ENCODE results near the gene DACT1. TPM values are rescaled to one million over a fixed set of nuclear protein-coding genes. Genes with fewer than 3 reads are reported as not detected.

The DACT1 gene
- total RNA-seq, 1 donor from 2014 or later: 326 TPM

GRCh38 chr14:58598804-58599525 lies 38.8 kb upstream of the DACT1 start:
- no peak overlapping the region for H3K27ac Mint-ChIP-seq (ENCODE audit: unreplicated experiment)
- H3K9me3 Mint-ChIP-seq (ENCODE audit: low read depth): no peaks in the 10 kb centered on the region
- no peak for DNase-seq (ENCODE audit: low spot score)
- no peaks in the 10 kb centered on the region for H3K4me1 Mint-ChIP-seq (ENCODE audit: low read depth)
- H3K4me3 Mint-ChIP-seq (ENCODE audit: unreplicated experiment): no peak overlapping the region
- no peak for TF ChIP-seq CTCF (IDR thresholded peaks at IDR 0.05)
- H3K36me3 Mint-ChIP-seq (ENCODE audit: low read depth): no peaks in the 10 kb centered on the region
- H3K27me3 Mint-ChIP-seq (ENCODE audit: low read depth): no peaks in the 10 kb centered on the region

GRCh38 chr14:58599707-58600106 lies 38.1 kb upstream of the DACT1 start:
- H3K27me3 Mint-ChIP-seq (ENCODE audit: low read depth): no peaks in the 10 kb centered on the region
- DNase-seq (ENCODE audit: low spot score): no peak
- H3K36me3 Mint-ChIP-seq (ENCODE audit: low read depth): no peaks in the 10 kb centered on the region
- H3K9me3 Mint-ChIP-seq (ENCODE audit: low read depth): no peaks in the 10 kb centered on the region
- TF ChIP-seq CTCF (IDR thresholded peaks at IDR 0.05): no peak
- H3K4me1 Mint-ChIP-seq (ENCODE audit: low read depth): no peaks in the 10 kb centered on the region
- H3K4me3 Mint-ChIP-seq (ENCODE audit: unreplicated experiment): no peak overlapping the region
- no peak overlapping the region for H3K27ac Mint-ChIP-seq (ENCODE audit: unreplicated experiment)

- no peaks in the 10 kb centered on the region for H3K9me3 Mint-ChIP-seq (ENCODE audit: low read depth)
- no peak for TF ChIP-seq CTCF (IDR thresholded peaks at IDR 0.05)
- H3K27me3 Mint-ChIP-seq (ENCODE audit: low read depth): no peaks in the 10 kb centered on the region
- no peaks in the 10 kb centered on the region for H3K36me3 Mint-ChIP-seq (ENCODE audit: low read depth)
- DNase-seq (ENCODE audit: low spot score): no peak
- H3K27ac Mint-ChIP-seq (ENCODE audit: unreplicated experiment): no peak overlapping the region
- H3K4me3 Mint-ChIP-seq (ENCODE audit: unreplicated experiment): no peak overlapping the region
- peaks cover 12% of the 10 kb centered on the region for H3K4me1 Mint-ChIP-seq (ENCODE audit: low read depth)
Observed at GRCh38 chr14:58605465-58605864, 32.3 kb upstream of the DACT1 start.

GRCh38 chr14:58607131-58607951 lies 30.4 kb upstream of the DACT1 start:
- H3K9me3 Mint-ChIP-seq (ENCODE audit: low read depth): no peaks in the 10 kb centered on the region
- DNase-seq (ENCODE audit: low spot score): no peak
- TF ChIP-seq CTCF (IDR thresholded peaks at IDR 0.05): no peak
- peak overlapping the region; percentile 2 for H3K27ac Mint-ChIP-seq (ENCODE audit: unreplicated experiment)
- H3K4me3 Mint-ChIP-seq (ENCODE audit: unreplicated experiment): no peak overlapping the region
- peaks cover 12% of the 10 kb centered on the region for H3K4me1 Mint-ChIP-seq (ENCODE audit: low read depth)
- H3K36me3 Mint-ChIP-seq (ENCODE audit: low read depth): no peaks in the 10 kb centered on the region
- H3K27me3 Mint-ChIP-seq (ENCODE audit: low read depth): no peaks in the 10 kb centered on the region

- no peak for DNase-seq (ENCODE audit: low spot score)
- H3K27me3 Mint-ChIP-seq (ENCODE audit: low read depth): no peaks in the 10 kb centered on the region
- H3K4me1 Mint-ChIP-seq (ENCODE audit: low read depth): peaks cover 12% of the 10 kb centered on the region
- no peaks in the 10 kb centered on the region for H3K36me3 Mint-ChIP-seq (ENCODE audit: low read depth)
- no peak overlapping the region for H3K4me3 Mint-ChIP-seq (ENCODE audit: unreplicated experiment)
- no peak for TF ChIP-seq CTCF (IDR thresholded peaks at IDR 0.05)
- peak overlapping the region; percentile 2 for H3K27ac Mint-ChIP-seq (ENCODE audit: unreplicated experiment)
- no peaks in the 10 kb centered on the region for H3K9me3 Mint-ChIP-seq (ENCODE audit: low read depth)
Observed at GRCh38 chr14:58607952-58608317, 29.8 kb upstream of the DACT1 start.

Measured in chondrocyte (in vitro differentiated cells).